Activated naive CD4-positive, alpha-beta T cell treated with anti-CD3 and anti-CD28 coated beads for 36 hours (primary cell): ENCODE measurements around the gene RPRD1B. TPM values are rescaled to one million over a fixed set of nuclear protein-coding genes. Genes with fewer than 3 reads are reported as not detected.
A peak's percentile ranks its signal among the peaks of the same experiment; 100 is the strongest.

Experiments used
- CTCF ChIA-PET: fragments of 350-600 bp; sonication (Branson Sonifier 250); formaldehyde crosslinking; loops from one replicate; lab custom pipeline; 2021; ENCODE audit warnings: antibody characterized with exemption; lab: Charles Lee
- DNase-seq: peaks from one replicate; pipeline ENCODE4 v3.0.0-alpha.2; 2020
- H3K27ac Mint-ChIP-seq: one replicate; pipeline ENCODE4 v1.8.0; 2021; ENCODE audit warnings: mild to moderate bottlenecking, mixed read lengths
- H3K27me3 Mint-ChIP-seq: one replicate; pipeline ENCODE4 v1.8.0; 2021; ENCODE audit warnings: low read depth, mixed read lengths
- H3K36me3 Mint-ChIP-seq: one replicate; pipeline ENCODE4 v1.8.0; 2021; ENCODE audit warnings: low read depth, mixed read lengths
- H3K4me1 Mint-ChIP-seq: one replicate; pipeline ENCODE4 v1.8.0; 2021; ENCODE audit warnings: low read depth, mixed read lengths
- H3K4me3 Mint-ChIP-seq: one replicate; pipeline ENCODE4 v1.8.0; 2021; ENCODE audit warnings: mild to moderate bottlenecking, moderate library complexity, mixed read lengths
- H3K9me3 Mint-ChIP-seq: one replicate; pipeline ENCODE4 v1.8.0; 2021; ENCODE audit warnings: mixed read lengths
- intact Hi-C: fragments of 100-400 bp; cut with micrococcal nuclease; formaldehyde crosslinking; loops from one replicate; pipeline ENCODE4 v1.15.1; 2023
- total RNA-seq, 2 experiments: library from RNA; stranded (reverse); gene quantifications; one replicate each; pipeline ENCODE4 v1.2.3, GENCODE V29; 2021

RPRD1B gene
- total RNA-seq, 2 experiments from 2014 or later = 31.6 to 32.7 TPM

GRCh38 chr20:38083338-38084048, 49.9 kb downstream of the RPRD1B start:
- peaks cover 41% of the 10 kb centered on the region for H3K36me3 Mint-ChIP-seq
- no peak overlapping the region for H3K4me3 Mint-ChIP-seq
- no peak for DNase-seq
- no peaks in the 10 kb centered on the region for H3K27me3 Mint-ChIP-seq
- intact Hi-C loops = no loop called here
- no peaks in the 10 kb centered on the region for H3K9me3 Mint-ChIP-seq
- CTCF ChIA-PET = interaction anchor here (0.8 to 2.8 kb wide), 2 partner anchors 10 to 26 kb away, joined by 3 to 12 read pairs; no protein-coding TSS in a partner anchor
- peaks cover 4% of the 10 kb centered on the region for H3K4me1 Mint-ChIP-seq
- no peak overlapping the region for H3K27ac Mint-ChIP-seq

GRCh38 chr20:38084425-38084951, 50.9 kb downstream of the RPRD1B start:
- H3K27me3 Mint-ChIP-seq = no peaks in the 10 kb centered on the region
- peaks cover 40% of the 10 kb centered on the region for H3K36me3 Mint-ChIP-seq

GRCh38 chr20:38085026-38085425, 51.5 kb downstream of the RPRD1B start:
- H3K9me3 Mint-ChIP-seq = no peaks in the 10 kb centered on the region
- H3K36me3 Mint-ChIP-seq = peaks cover 39% of the 10 kb centered on the region
- intact Hi-C loops = no loop called here
- H3K4me1 Mint-ChIP-seq = no peaks in the 10 kb centered on the region
- CTCF ChIA-PET = no interaction called here
- no peak for DNase-seq
- no peak overlapping the region for H3K4me3 Mint-ChIP-seq
- H3K27ac Mint-ChIP-seq = peak overlapping the region; percentile 25
- no peaks in the 10 kb centered on the region for H3K27me3 Mint-ChIP-seq

More at GRCh38 chr20:38084425-38084951, 50.9 kb downstream of the RPRD1B start:
- CTCF ChIA-PET = no interaction called here
- H3K4me3 Mint-ChIP-seq = no peak overlapping the region
- H3K9me3 Mint-ChIP-seq = no peaks in the 10 kb centered on the region
- intact Hi-C loops = no loop called here
- no peak for DNase-seq
- peaks cover 4% of the 10 kb centered on the region for H3K4me1 Mint-ChIP-seq
- no peak overlapping the region for H3K27ac Mint-ChIP-seq

GRCh38 chr20:38089500-38089899, 56.0 kb downstream of the RPRD1B start:
- Mint-ChIP-seq H3K27ac (no peak overlapping the region), H3K27me3 (no peaks in the 10 kb centered on the region), H3K36me3 (peaks cover 31% of the 10 kb centered on the region), H3K4me3 (no peak overlapping the region), H3K9me3 (no peaks in the 10 kb centered on the region), H3K4me1 (peaks cover 11% of the 10 kb centered on the region)
- intact Hi-C loops = no loop called here
- CTCF ChIA-PET = interaction anchor here (0.6 kb wide), 1 partner anchor 13 kb away, joined by 4 read pairs; no protein-coding TSS in a partner anchor
- DNase-seq = no peak

GRCh38 chr20:38090061-38090460, 56.5 kb downstream of the RPRD1B start:
- intact Hi-C loops = no loop called here
- Mint-ChIP-seq H3K27ac (no peak overlapping the region), H3K4me3 (no peak overlapping the region), H3K9me3 (no peaks in the 10 kb centered on the region), H3K4me1 (peaks cover 13% of the 10 kb centered on the region), H3K27me3 (no peaks in the 10 kb centered on the region), H3K36me3 (peaks cover 31% of the 10 kb centered on the region)
- DNase-seq = no peak
- CTCF ChIA-PET = interaction anchor here (0.6 to 1.5 kb wide), 2 partner anchors 14 to 17 kb away, joined by 4 to 7 read pairs; no protein-coding TSS in a partner anchor

GRCh38 chr20:38091441-38092216, 58.1 kb downstream of the RPRD1B start:
- CTCF ChIA-PET = interaction anchor here (0.9 to 1.5 kb wide), 2 partner anchors 18 to 60 kb away, joined by 5 to 7 read pairs; no protein-coding TSS in a partner anchor
- Mint-ChIP-seq H3K4me1 (peaks cover 13% of the 10 kb centered on the region), H3K9me3 (no peaks in the 10 kb centered on the region), H3K4me3 (no peak overlapping the region), H3K27ac (no peak overlapping the region), H3K27me3 (no peaks in the 10 kb centered on the region), H3K36me3 (peaks cover 27% of the 10 kb centered on the region)
- intact Hi-C loops = no loop called here
- DNase-seq = no peak

GRCh38 chr20:38092260-38092857, 58.8 kb downstream of the RPRD1B start:
- no peak for DNase-seq
- no peaks in the 10 kb centered on the region for H3K27me3 Mint-ChIP-seq
- H3K4me3 Mint-ChIP-seq = no peak overlapping the region
- intact Hi-C loops = no loop called here
- peaks cover 13% of the 10 kb centered on the region for H3K4me1 Mint-ChIP-seq
- no peak overlapping the region for H3K27ac Mint-ChIP-seq
- H3K9me3 Mint-ChIP-seq = no peaks in the 10 kb centered on the region
- peaks cover 24% of the 10 kb centered on the region for H3K36me3 Mint-ChIP-seq
- CTCF ChIA-PET = interaction anchor here (0.9 kb wide), 1 partner anchor 59 kb away, joined by 5 read pairs; no protein-coding TSS in a partner anchor

GRCh38 chr20:38092915-38093314, 59.4 kb downstream of the RPRD1B start:
- no peaks in the 10 kb centered on the region for H3K9me3 Mint-ChIP-seq

GRCh38 chr20:38093641-38094077, 60.1 kb downstream of the RPRD1B start:
- Mint-ChIP-seq H3K27ac (no peak overlapping the region), H3K9me3 (no peaks in the 10 kb centered on the region), H3K36me3 (peaks cover 20% of the 10 kb centered on the region), H3K4me3 (no peak overlapping the region), H3K4me1 (peaks cover 13% of the 10 kb centered on the region), H3K27me3 (no peaks in the 10 kb centered on the region)
- no peak for DNase-seq
- CTCF ChIA-PET = interaction anchor here (0.6 kb wide), 1 partner anchor 31 kb away, joined by 3 read pairs; no protein-coding TSS in a partner anchor
- intact Hi-C loops = no loop called here

More at GRCh38 chr20:38092915-38093314, 59.4 kb downstream of the RPRD1B start:
- CTCF ChIA-PET = no interaction called here
- intact Hi-C loops = no loop called here
- H3K36me3 Mint-ChIP-seq = peaks cover 24% of the 10 kb centered on the region
- no peak for DNase-seq
- no peak overlapping the region for H3K4me3 Mint-ChIP-seq
- no peak overlapping the region for H3K27ac Mint-ChIP-seq
- H3K4me1 Mint-ChIP-seq = peaks cover 13% of the 10 kb centered on the region
- H3K27me3 Mint-ChIP-seq = no peaks in the 10 kb centered on the region

GRCh38 chr20:38094373-38094891, 60.9 kb downstream of the RPRD1B start:
- CTCF ChIA-PET = no interaction called here
- DNase-seq = peak; percentile 35
- no peaks in the 10 kb centered on the region for H3K27me3 Mint-ChIP-seq
- no peaks in the 10 kb centered on the region for H3K9me3 Mint-ChIP-seq
- H3K4me1 Mint-ChIP-seq = peaks cover 13% of the 10 kb centered on the region
- intact Hi-C loops = no loop called here
- peaks cover 13% of the 10 kb centered on the region for H3K36me3 Mint-ChIP-seq
- H3K4me3 Mint-ChIP-seq = no peak overlapping the region
- no peak overlapping the region for H3K27ac Mint-ChIP-seq

GRCh38 chr20:38095017-38095686, 61.6 kb downstream of the RPRD1B start:
- H3K27ac Mint-ChIP-seq = no peak overlapping the region
- H3K4me1 Mint-ChIP-seq = peaks cover 13% of the 10 kb centered on the region
- no peak overlapping the region for H3K4me3 Mint-ChIP-seq
- intact Hi-C loops = no loop called here
- no peaks in the 10 kb centered on the region for H3K27me3 Mint-ChIP-seq
- peaks cover 7% of the 10 kb centered on the region for H3K36me3 Mint-ChIP-seq
- no peaks in the 10 kb centered on the region for H3K9me3 Mint-ChIP-seq
- CTCF ChIA-PET = no interaction called here
- DNase-seq = no peak
